HG03060 (cell line): ENCODE data around the gene IL17RA.
"Not testable (repeated sequence)": the region's sequence is repeated elsewhere in the genome, so short reads cannot be mapped to it uniquely, and the experiment has no call there.

ENCODE experiments used
- ATAC-seq: cut with Tn5 transposase; IDR thresholded peaks from one replicate; pipeline ENCODE4 v1.9.1; 2021; ENCODE audit warnings: low read depth, moderate number of reproducible peaks; ENCODE audit not compliant: unreplicated experiment

The IL17RA gene

GRCh38 chr22:17118342-17118741, 33.5 kb downstream of the IL17RA start:
- no peak for ATAC-seq

GRCh38 chr22:17119481-17120202, 34.8 kb downstream of the IL17RA start:
- ATAC-seq = no peak

- no peak for ATAC-seq
These were observed 35.5 kb downstream of the IL17RA start for GRCh38 chr22:17120281-17120680.

- ATAC-seq = no peak
These were observed 36.0 kb downstream of the IL17RA start for GRCh38 chr22:17120711-17121232.

GRCh38 chr22:17121233-17122195, 36.7 kb downstream of the IL17RA start, which contains the start of gene TMEM121B:
Gene TMEM121B, minus strand, starts transcription at chr22:17121360. Its CDS starts 233 bp downstream, at chr22:17121127.
- no peak for ATAC-seq

GRCh38 chr22:17130199-17130598, 45.4 kb downstream of the IL17RA start:
- no peak for ATAC-seq

GRCh38 chr22:17131686-17132085, 46.9 kb downstream of the IL17RA start:
- no peak for ATAC-seq

- ATAC-seq = no peak
These were observed 47.3 kb downstream of the IL17RA start for GRCh38 chr22:17132112-17132511.

- ATAC-seq = no peak
These were observed 48.3 kb downstream of the IL17RA start for GRCh38 chr22:17133137-17133536.

GRCh38 chr22:17135153-17135760, 50.5 kb downstream of the IL17RA start:
- no peak for ATAC-seq

GRCh38 chr22:17137170-17137569, 52.4 kb downstream of the IL17RA start:
- no peak for ATAC-seq

- no peak for ATAC-seq
These were observed 53.1 kb downstream of the IL17RA start for GRCh38 chr22:17137861-17138425.

GRCh38 chr22:17138513-17138912, 53.7 kb downstream of the IL17RA start:
- no peak for ATAC-seq

GRCh38 chr22:17140022-17140421, 55.2 kb downstream of the IL17RA start:
- ATAC-seq = no peak

- ATAC-seq = no peak
These were observed 56.3 kb downstream of the IL17RA start for GRCh38 chr22:17140826-17141766.

- ATAC-seq = no peak
These were observed 58.3 kb downstream of the IL17RA start for GRCh38 chr22:17143101-17143500.

GRCh38 chr22:17143826-17144225, 59.0 kb downstream of the IL17RA start:
- no peak for ATAC-seq

- no peak for ATAC-seq
These were observed 60.4 kb downstream of the IL17RA start for GRCh38 chr22:17145021-17145680.

- not testable (repeated sequence) for ATAC-seq
These were observed 62.7 kb downstream of the IL17RA start for GRCh38 chr22:17147458-17147857.
